HG03469 (cell line): ENCODE data around the gene PPT2.
"Not testable (repeated sequence)": the region's sequence is repeated elsewhere in the genome, so short reads cannot be mapped to it uniquely, and the experiment has no call there.

Source experiments
- ATAC-seq: cut with Tn5 transposase; IDR thresholded peaks from one replicate; pipeline ENCODE4 v1.9.1; 2021; ENCODE audit warnings: mild to moderate bottlenecking, moderate library complexity, moderate number of reproducible peaks; ENCODE audit not compliant: unreplicated experiment

PPT2 gene

GRCh38 chr6:32126880-32127279 lies 27.1 kb upstream of the PPT2 start:
- ATAC-seq, result no peak

- no peak for ATAC-seq
Measured at GRCh38 chr6:32127409-32127716, 26.6 kb upstream of the PPT2 start.

GRCh38 chr6:32127717-32128592 lies 26.0 kb upstream of the PPT2 start, which contains the start of gene ATF6B:
ATF6B (minus strand) TSS chr6:32128246; CDS start chr6:32128207, 39 bp downstream.
- peak; percentile 80 for ATAC-seq

GRCh38 chr6:32128751-32129296 lies 25.1 kb upstream of the PPT2 start:
- no peak for ATAC-seq

- ATAC-seq, result no peak
Measured at GRCh38 chr6:32129297-32130088, 24.4 kb upstream of the PPT2 start.

GRCh38 chr6:32131439-32131948 lies 22.4 kb upstream of the PPT2 start:
- ATAC-seq, result no peak

GRCh38 chr6:32132110-32132509 lies 21.8 kb upstream of the PPT2 start:
- ATAC-seq, result no peak

GRCh38 chr6:32133786-32134185 lies 20.2 kb upstream of the PPT2 start:
- no peak for ATAC-seq

GRCh38 chr6:32137454-32137853 lies 16.5 kb upstream of the PPT2 start:
- no peak for ATAC-seq

GRCh38 chr6:32139590-32139989 lies 14.4 kb upstream of the PPT2 start:
- no peak for ATAC-seq

GRCh38 chr6:32140420-32141046 lies 13.4 kb upstream of the PPT2 start:
- ATAC-seq, result no peak

GRCh38 chr6:32144238-32144637 lies 9.7 kb upstream of the PPT2 start:
- not testable (repeated sequence) for ATAC-seq

- ATAC-seq, result no peak
Measured at GRCh38 chr6:32146287-32146686, 7.7 kb upstream of the PPT2 start.

GRCh38 chr6:32146687-32147086 lies 7.3 kb upstream of the PPT2 start:
- no peak for ATAC-seq

GRCh38 chr6:32147401-32148132 lies 6.4 kb upstream of the PPT2 start:
- no peak for ATAC-seq

GRCh38 chr6:32148289-32149091 lies 5.5 kb upstream of the PPT2 start:
- no peak for ATAC-seq

- no peak for ATAC-seq
Measured at GRCh38 chr6:32149092-32149755, 4.7 kb upstream of the PPT2 start.

- no peak for ATAC-seq
Measured at GRCh38 chr6:32149932-32150870, 3.7 kb upstream of the PPT2 start.
